ENCODE results near the gene SPDYE2B.
"Not testable (repeated sequence)": the region's sequence is repeated elsewhere in the genome, so short reads cannot be mapped to it uniquely, and the experiment has no call there.

SPDYE2B gene, protein sequence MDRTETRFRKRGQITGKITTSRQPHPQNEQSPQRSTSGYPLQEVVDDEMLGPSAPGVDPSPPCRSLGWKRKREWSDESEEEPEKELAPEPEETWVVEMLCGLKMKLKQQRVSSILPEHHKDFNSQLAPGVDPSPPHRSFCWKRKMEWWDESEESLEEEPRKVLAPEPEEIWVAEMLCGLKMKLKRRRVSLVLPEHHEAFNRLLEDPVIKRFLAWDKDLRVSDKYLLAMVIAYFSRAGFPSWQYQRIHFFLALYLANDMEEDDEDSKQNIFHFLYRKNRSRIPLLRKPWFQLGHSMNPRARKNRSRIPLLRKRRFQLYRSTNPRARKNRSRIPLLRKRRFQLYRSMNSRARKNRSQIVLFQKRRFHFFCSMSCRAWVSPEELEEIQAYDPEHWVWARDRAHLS

DNA sequence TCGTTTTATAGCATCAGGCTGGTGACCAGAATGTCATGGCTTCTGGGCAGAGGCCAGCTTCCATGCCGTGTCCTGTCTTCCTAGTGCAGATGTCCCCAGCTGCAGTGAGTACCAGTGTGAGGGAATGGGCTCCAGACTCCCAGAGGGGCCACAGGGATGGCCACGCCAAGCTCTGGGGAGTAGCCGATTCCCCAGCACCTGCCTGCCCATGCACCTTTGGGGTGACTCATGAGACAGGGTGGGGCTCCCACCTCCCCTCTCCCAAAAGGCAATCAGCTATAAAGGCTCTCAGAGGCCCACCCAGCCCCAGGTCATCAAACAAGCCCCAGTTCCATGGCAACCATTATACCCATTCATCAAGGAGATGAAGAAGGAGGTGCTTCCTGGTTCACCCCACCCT lies at the start of gene SPDYE2B:
SPDYE2B (plus strand) TSS at position 396 of the 400 bp plus-strand sequence. CDS start 2,030 bp downstream, outside the sequence.
- H3K4me3 ChIP-seq (ENCODE audit: low read depth, low read length); DNase-seq (ENCODE audit: low read depth): not testable (repeated sequence)

DNA sequence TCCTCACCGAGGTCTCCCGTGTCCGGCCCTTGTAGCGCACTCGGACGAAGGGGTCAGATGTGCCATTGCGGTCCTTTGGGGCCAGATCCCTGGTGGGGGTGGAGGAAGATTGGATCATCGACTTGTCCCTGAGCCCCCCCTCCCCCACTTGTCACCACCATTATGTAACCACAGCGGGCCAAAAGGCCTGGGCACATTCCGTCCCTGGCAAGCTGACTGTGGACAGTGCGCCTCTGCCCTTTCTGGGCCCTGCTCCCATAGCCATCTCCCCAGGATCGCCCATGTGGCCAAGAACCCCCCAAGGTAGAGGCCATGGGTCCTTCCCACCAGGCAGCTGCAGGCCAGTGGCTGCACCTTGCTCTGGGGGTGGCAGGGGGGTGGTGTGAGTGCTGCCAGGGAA lies 47.8 kb upstream of the SPDYE2B start:
- H3K4me3 ChIP-seq (ENCODE audit: low read depth, low read length); DNase-seq (ENCODE audit: low read depth): not testable (repeated sequence)

DNA sequence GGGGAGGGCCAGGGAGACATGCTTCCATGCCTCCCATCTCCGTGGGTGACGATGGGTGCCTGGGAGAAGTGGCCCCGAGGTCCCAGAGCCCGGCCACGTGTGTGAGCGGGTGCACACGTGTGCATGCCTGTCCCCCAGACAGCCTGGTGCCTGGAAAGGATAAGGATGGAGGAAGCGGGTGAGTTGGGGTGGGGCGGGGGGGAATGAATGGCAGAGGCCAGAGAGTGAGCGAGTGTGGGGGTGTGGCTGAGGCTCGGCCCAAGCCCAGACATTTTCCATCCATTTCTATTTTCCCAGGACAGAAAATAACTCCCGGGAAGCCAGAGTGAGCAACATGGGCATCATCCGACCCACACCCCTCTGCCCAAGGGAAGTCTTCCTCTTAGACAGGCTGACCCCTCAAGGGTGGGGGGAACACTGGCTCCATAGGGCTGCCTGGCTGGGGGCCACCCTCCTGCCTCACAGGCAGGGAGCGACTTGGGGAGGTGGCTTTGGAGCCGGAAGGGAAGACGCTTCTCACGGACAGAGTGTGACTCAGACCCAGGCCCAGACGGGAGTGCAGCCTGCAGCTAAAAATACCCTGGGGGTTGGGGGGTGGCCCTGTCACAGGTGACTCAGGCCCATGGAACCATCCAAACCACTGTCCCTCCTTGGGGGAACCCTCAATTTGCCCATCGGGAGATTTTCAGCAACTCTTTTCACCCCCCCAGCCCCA lies 45.5 kb upstream of the SPDYE2B start:
- not testable (repeated sequence) for H3K4me3 ChIP-seq (ENCODE audit: low read depth, low read length); DNase-seq (ENCODE audit: low read depth)

DNA sequence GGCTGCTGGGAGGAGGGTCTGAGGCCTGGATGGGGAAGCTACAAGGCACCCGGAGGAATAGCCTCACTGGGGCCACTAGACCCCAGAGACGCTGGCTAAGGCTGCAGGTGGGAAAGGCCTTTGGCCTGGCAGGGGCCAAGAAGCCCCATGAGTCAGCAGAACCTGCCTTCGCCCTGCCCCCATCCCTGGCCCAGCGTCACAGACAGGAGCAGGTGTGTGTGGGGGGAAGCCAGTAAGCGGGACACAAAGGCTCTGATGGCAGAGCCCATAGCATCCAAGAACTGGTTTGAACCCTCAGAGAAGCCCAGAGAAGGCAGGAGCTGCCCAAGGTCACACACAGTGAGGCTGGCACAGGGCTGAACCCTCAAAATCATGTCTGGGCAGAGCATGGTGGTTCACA lies 43.3 kb upstream of the SPDYE2B start:
- H3K4me3 ChIP-seq (ENCODE audit: low read depth, low read length); DNase-seq (ENCODE audit: low read depth): not testable (repeated sequence)

DNA sequence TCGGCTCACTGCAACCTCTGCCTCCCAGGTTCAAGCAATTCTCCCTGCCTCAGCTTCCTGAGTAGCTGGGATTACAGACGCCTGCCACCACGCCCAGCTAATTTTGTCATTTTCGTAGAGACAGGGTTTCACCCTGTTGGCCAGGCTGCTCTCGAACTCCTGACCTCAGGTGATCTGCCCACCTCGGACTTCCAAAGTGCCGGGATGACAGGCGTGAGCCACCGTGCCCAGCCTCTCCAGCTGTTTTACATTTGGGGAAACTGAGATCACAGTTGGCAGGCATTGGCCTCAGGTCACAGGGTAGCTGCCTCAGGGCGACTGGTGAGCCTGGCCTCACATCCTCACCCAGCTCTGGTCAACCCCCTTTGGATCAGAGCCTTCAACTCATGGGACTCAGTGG lies 40.4 kb upstream of the SPDYE2B start:
- H3K4me3 ChIP-seq (ENCODE audit: low read depth, low read length); DNase-seq (ENCODE audit: low read depth): not testable (repeated sequence)

DNA sequence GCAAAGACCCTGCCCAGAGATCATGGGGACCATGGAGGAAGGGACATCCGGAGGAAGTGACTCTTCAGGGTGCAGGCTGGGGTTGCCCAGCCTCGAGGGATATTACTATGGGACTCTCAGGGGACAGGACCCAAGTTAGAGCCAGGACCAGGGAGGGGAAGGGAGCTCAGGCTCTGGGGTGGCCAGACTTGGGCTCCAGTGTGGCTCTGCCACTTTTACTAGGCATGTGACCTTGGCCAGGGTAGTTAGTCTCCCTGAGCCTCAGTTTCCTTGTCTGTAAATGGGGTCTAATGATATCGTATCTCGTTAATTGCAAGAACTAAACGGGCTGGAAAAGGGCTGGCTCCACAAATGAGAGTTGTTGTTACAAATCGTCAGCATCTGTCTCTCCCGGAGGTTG lies 39.7 kb upstream of the SPDYE2B start:
- not testable (repeated sequence) for H3K4me3 ChIP-seq (ENCODE audit: low read depth, low read length); DNase-seq (ENCODE audit: low read depth)

DNA sequence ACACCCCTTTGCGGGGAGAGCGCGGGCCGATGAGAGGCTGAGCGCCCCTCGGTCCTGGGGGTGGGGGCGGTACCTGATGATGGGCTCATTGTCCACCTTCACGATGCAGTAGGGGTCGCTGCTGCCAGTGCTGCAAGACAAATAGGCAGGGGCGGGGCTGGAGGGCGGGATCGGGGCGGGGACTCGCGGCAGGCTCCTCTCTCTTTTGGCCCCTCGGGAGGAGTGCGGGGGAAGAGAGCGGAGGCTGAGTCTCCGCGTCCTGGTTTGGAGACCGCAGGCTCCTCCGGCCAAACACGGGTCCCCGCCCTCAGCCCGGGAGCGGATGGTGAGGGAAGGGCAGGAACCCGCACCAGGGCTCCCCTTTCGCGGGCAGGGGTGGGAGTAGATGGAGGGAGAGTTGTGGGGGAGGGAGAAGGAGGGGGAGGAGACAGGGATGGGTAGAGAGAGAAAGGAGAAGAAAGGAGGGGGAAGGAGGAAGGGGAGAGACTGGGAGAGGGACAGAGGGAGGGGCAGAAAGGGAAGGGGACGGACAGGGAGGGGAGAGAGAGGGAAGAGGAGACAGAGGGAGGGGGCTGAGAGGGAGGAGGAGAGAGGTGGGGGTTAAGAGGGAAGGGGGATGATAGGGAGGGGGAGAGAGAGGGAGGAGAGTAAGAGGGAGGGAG lies 39.0 kb upstream of the SPDYE2B start:
- DNase-seq (ENCODE audit: low read depth); H3K4me3 ChIP-seq (ENCODE audit: low read depth, low read length): not testable (repeated sequence)

DNA sequence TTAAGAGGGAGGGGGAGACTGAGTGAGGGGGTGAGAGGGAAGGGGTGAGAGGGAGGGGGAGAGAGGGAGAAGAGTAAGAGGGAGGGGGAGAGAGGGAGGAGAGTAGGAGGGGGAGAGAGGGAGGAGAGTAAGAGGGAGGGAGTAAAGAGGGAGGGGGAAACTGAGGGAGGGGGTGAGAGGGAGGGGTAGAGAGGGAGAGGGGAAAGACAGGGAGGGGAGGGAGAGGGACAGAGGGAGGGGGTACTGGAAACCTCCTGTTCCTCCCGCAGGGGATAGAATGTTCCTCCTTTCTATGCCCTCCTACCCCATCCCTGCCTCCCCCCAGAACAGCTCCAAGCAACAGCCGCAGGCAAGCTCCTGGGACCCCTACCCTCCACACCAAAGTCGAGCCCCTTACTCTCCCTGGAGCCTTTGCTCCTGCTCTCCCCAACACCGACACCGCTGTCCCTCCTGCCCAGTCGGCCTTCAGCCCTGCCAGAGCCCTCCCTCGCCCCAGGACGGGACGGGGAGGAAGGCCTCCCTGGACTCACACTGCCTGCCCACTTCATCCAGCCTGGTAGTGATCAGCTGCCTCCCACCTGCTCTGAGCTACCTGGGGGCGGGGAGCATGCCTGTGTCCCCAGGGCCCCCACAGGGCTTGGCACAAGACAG lies 38.3 kb upstream of the SPDYE2B start:
- H3K4me3 ChIP-seq (ENCODE audit: low read depth, low read length): not testable (repeated sequence)
- DNase-seq (ENCODE audit: low read depth): peak; percentile 25

DNA sequence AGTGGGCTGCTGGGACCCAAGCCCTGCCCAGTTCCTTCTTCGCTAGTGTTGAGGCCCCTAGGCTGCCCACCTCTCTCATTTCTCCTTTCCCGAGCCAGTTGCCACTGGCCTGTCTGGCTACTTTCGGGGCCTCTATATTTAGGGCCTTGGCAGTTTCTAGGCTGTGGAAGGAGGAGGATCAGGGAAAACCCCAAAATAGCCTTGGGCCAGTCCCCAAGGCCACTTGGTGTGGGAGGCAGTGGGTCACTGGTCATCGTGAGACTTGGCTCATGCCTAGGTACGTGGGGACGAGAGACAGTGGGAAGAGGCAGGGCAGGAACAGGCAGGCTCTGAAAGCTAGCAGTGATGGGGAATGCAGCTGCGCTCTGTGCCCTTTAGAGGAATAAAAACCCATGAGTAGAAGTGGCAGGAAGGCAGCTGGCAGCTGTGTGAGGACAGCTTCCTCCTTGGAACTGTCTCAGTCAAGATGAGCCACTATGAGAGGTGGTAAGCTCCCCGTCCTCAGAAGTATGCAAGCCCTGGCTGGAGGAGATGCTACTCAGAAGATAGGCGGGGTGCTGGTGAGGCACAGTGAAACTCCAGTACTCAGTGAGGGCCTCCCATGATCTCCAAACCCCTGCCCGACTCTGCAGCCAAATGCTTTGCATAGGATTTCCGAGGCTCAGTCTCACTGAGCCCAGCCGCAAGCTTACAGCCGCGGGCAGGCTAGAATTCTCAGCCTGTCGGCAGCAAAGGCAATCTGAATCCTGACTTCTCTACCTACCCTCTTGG lies 36.4 kb upstream of the SPDYE2B start:
- not testable (repeated sequence) for DNase-seq (ENCODE audit: low read depth); H3K4me3 ChIP-seq (ENCODE audit: low read depth, low read length)

DNA sequence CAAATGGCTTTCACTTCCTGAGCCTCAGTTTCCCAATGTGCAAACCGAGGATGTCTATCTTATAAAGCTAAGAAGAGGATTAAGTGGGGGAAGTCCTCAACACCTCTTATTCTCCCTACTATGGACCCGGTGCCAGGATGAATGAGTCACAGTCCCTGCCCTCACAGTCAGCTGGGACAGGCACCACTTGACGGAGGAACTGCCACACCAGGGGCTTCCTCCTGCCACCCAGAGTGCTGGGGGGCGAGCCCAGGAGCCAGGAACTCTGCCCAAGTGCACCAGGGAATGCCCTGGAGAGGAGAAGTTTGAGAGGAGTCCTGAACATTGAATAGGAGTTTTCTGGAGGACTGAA lies 35.8 kb upstream of the SPDYE2B start:
- H3K4me3 ChIP-seq (ENCODE audit: low read depth, low read length); DNase-seq (ENCODE audit: low read depth): not testable (repeated sequence)

DNA sequence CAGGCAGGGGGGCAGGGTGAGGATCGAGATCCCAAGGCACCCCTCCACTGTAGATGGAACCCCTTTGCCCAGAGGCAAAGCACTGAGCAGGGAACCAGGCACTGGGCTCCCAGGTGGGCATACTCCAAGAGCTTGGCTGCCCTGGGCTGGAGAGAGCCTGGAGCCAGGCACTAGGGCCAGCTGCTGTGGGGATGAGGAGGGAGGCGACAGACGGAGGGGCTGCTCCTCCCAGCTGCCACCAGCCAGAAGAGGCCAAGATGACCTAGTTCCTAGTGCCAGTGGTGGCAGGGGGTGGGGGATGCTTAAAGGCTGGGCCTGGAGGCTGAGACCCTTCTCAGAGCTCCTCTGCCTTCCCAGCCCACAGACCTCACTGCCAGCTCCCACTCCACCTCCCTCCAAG lies 35.2 kb upstream of the SPDYE2B start:
- DNase-seq (ENCODE audit: low read depth); H3K4me3 ChIP-seq (ENCODE audit: low read depth, low read length): not testable (repeated sequence)

DNA sequence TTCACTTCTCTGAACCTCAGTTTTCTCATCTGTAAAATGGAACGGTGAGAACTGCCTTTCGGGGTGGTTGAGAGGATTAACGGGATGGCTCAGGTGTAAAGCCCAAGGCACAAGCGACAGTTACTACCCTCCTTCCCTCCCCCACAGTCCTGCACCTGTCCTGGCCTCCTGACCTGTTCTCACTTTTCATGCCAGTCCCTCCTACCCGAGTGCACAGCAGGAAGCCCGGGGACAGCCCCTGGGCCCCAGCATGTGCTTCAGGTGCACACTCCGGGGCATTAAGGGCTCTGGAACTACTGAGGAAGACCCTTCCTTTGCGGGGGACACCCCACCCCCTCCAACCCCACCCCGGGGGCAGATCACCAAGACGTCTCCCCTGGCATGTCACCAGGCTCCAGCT lies 34.2 kb upstream of the SPDYE2B start:
- not testable (repeated sequence) for DNase-seq (ENCODE audit: low read depth); H3K4me3 ChIP-seq (ENCODE audit: low read depth, low read length)

DNA sequence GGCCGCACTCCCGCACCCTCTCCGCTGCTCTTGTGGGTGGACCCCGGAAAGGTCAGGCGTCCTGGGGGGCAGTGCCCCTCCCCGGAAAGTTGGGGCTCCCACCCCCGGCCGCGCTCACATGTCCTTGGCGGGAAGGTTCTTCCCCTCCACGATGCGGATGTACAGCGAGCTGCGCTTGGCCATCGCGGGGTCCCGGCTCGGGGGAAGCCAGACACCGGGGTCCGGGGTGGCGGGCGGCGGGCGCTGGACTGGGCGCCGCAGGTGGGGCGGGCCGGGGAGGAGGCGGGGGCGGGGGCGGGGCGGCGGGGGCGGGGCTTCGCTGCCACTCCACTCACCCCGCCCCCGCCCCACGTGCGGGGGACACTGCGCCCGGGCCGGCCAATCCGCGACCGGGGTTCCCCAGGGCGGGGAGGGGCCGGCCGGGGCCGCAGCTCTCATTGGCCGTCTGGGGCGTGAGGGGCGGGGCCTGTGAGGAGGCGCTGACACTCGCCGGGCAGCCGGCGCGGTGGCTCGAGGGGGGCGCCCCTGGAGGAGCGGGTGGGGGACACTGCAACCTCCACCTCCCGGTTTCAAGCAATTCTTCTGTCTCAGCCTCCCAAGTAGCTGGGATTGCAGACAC lies 33.5 kb upstream of the SPDYE2B start, which contains the start of gene RASA4:
RASA4 (minus strand) TSS at position 250 of the 619 bp plus-strand sequence; CDS start at position 183, 67 bp downstream.
- DNase-seq (ENCODE audit: low read depth): peak; percentile 36
- H3K4me3 ChIP-seq (ENCODE audit: low read depth, low read length): not testable (repeated sequence)

DNA sequence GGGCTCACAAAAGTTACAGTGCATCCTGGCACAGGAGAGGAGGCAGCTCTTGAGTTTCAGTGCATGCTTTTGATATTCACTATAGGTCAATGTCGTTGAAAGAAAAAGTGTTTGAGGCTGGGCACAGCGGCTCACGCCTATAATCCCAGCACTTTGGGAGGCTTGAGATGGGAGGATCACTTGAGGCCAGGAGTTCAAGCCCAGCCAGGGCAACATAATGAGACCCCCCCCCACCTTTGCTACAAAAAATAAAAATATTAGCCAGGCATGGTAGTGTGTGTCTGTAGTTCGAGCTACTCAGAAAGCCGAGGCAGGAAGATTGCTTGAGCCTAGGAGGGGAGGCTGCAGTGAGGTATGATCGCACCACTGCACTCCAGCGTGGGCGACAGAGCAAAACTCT lies 32.0 kb upstream of the SPDYE2B start:
- DNase-seq (ENCODE audit: low read depth): peak; percentile 1
- H3K4me3 ChIP-seq (ENCODE audit: low read depth, low read length): not testable (repeated sequence)

DNA sequence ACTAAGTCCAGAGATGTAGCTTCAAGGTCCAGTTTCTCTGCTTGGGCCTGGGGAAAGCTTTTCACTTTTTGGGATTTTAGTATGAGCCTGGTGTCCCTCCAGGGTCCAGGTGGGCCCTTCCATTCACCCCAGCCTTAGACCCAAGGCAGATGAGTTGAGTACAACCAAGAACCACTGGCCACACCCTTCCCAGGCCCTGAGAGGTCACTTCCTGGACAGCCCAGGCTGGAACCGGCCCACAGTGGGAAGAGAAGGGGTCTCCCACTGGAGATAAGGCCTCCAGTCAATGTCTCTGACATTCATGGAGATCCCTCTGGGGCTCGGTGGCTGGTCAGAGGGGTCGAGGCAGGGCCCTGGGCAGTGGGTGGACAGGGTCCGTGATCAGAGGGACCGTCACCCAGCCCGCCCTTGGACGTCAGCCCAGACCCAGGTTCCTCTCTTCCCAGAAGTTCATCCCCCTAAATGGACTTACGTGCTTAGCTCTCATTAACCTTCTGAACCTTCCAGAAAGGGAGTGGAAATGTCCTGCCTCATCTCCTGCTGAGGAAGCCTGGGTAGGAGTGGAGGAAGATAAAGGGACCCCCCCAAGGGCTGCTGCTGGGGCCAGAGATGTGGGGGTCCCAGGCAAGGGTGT lies 22.7 kb upstream of the SPDYE2B start:
- not testable (repeated sequence) for H3K4me3 ChIP-seq (ENCODE audit: low read depth, low read length); DNase-seq (ENCODE audit: low read depth)

DNA sequence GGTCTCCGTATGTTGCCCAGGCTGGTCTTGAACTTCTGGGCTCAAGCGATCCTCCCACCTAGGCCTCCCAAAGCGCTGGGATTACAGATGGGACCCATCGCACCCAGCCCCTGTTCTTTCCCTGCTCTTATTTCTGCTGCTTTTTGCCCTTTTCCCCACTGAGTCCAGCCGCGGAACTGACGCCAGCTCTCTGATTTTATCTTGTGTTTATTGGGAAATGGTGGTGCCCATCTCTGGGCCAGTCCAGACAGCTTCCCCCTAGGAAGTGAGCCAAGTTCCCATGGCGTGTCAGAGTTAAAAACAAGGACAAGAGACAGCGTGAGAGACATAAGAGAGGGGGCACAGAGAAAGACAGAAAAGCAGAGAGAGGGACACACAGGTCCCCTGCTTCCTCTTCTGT lies 19.5 kb upstream of the SPDYE2B start:
- not testable (repeated sequence) for H3K4me3 ChIP-seq (ENCODE audit: low read depth, low read length); DNase-seq (ENCODE audit: low read depth)

DNA sequence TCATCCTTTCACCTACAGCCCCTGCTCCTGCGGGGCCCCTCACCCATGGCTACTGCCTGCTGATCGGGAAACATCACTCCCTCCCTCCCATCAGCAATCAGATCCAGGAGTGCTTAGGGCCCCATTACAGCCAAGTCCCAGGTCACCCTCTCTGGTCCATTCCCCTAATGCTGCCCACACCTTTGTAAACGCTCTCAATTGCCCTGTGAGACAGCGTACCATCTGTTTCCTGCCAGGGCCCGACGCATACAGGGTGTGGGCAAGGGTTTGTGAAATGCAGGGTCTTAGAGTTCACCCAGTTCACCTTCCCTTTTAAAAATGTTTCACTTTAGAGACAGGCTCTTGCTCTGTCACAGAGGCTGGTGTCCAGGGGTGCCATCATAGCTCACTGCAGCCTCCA lies 15.8 kb upstream of the SPDYE2B start:
- not testable (repeated sequence) for DNase-seq (ENCODE audit: low read depth); H3K4me3 ChIP-seq (ENCODE audit: low read depth, low read length)

DNA sequence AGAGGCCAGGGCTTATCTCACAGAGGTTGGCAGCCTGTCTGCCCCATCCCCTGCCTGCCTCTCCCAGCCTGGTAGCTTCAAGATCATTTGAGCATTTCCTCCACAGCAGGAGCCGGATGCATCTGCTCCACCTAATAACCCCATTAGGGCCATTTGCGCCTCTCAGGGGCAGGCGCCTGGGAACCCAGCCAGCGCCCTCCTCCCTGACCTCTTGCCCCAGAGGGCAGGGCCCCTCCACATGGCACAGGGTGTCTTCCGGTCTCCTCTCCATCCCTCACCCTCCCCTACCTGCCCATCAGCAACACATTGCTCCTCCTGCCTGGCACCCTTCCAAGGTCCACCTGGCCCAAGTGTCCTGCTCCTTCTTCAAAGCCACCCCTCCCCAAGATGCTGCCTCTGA lies 14.8 kb upstream of the SPDYE2B start:
- DNase-seq (ENCODE audit: low read depth): not testable (repeated sequence)

More for the DNA sequence above, 14.8 kb upstream of the SPDYE2B start:
- not testable (repeated sequence) for H3K4me3 ChIP-seq (ENCODE audit: low read depth, low read length)
